ENCODE data around the gene NHSL2.

GRCh38 chrX:72131317-72132294 lies 221.0 kb downstream of the NHSL2 start, which contains the start of gene RTL5:
- TF ChIP-seq CTCF (conservative IDR thresholded peaks at IDR 0.05) (no peak), EZH2 (IDR thresholded peaks at IDR 0.05; ENCODE audit: low read depth) (no peak)

All from PC-9 (cell line).